Spleen (tissue), 11 donors: ENCODE measurements around the gene IP6K3. TPM values are rescaled to one million over a fixed set of nuclear protein-coding genes. Genes with fewer than 3 reads are reported as not detected.

Source experiments
- DNase-seq: peaks from one replicate; pipeline ENCODE4 v3.0.0-alpha.2; 2020
- H3K27ac ChIP-seq, 8 donors: fragments of 200-600 bp; sonication (generic) in 7 of 8; 1 replicate in 4 of 8; 2 replicates in 4 of 8; pipeline versions ENCODE4 v1.5.0 to v1.8.0; 2016 to 2021; ENCODE audit warnings: inconsistent platforms in 4 of 8, mild to moderate bottlenecking in 4 of 8, moderate library complexity in 1 of 8
- H3K27me3 ChIP-seq, 7 donors: fragments of 200-600 bp; sonication (generic) in 6 of 7; replicated peaks in 1 of 7; 1 replicate in 4 of 7; 2 replicates in 3 of 7; pipeline versions ENCODE4 v1.5.0 to v1.8.0; 2016 to 2021; ENCODE audit warnings: inconsistent platforms in 3 of 7, mild to moderate bottlenecking in 1 of 7
- H3K36me3 ChIP-seq, 6 donors: fragments of 200-600 bp; sonication (generic) in 5 of 6; 1 replicate in 4 of 6; 2 replicates in 2 of 6; pipeline versions ENCODE4 v1.5.0 to v1.8.0; 2016 to 2021; ENCODE audit warnings: inconsistent platforms in 2 of 6
- H3K4me1 ChIP-seq, 6 donors: fragments of 200-600 bp; sonication (generic) in 5 of 6; 1 replicate in 3 of 6; 2 replicates in 3 of 6; pipeline versions ENCODE4 v1.5.0 to v1.8.0; 2016 to 2021; ENCODE audit warnings: inconsistent platforms in 3 of 6
- H3K4me3 ChIP-seq, 8 donors: fragments of 200-600 bp; sonication (generic) in 7 of 8; 1 replicate in 4 of 8; 2 replicates in 4 of 8; pipeline versions ENCODE4 v1.5.0 to v1.8.0; 2016 to 2021; ENCODE audit warnings: inconsistent platforms in 4 of 8, mild to moderate bottlenecking in 4 of 8, moderate library complexity in 2 of 8
- H3K9me3 ChIP-seq, 8 donors: fragments of 200-600 bp; sonication (generic) in 7 of 8; 1 replicate in 4 of 8; 2 replicates in 4 of 8; pipeline versions ENCODE4 v1.5.0 to v1.8.0; 2016 to 2021; ENCODE audit warnings: inconsistent platforms in 4 of 8
- POLR2A ChIP-seq, 3 donors: fragments of 450-650 bp; IDR thresholded peaks; one replicate each; pipeline ENCODE4 v1.5.1; 2017; ENCODE audit warnings: antibody characterized with exemption in 3 of 3, mild to moderate bottlenecking in 1 of 3
- POLR2AphosphoS5 ChIP-seq, 3 donors: sonication (generic); formaldehyde crosslinking; IDR thresholded peaks; one replicate each; pipeline ENCODE4 v1.5.1; 2017; ENCODE audit warnings: antibody characterized with exemption in 3 of 3
- WGBS, 5 donors: extraction: QIAGEN DNeasy Blood & Tissue Kit in 3 of 5; methylation state at CpG; one replicate each; pipeline versions ENCODE4 v1.1.5 to v1.1.7; 2013 to 2018; 5-methylcytosine and 5-hydroxymethylcytosine counted together
- intact Hi-C: fragments of 100-400 bp; cut with DNase I; formaldehyde crosslinking; loops from one replicate; pipeline ENCODE4 v1.15.0; 2023; ENCODE audit warnings: low total_unique reads
- polyA plus RNA-seq, 3 donors: library from polyadenylated mRNA; stranded (reverse); fragments of 200-250 nt; gene quantifications; one replicate each; pipeline ENCODE4 v1.2.1, GENCODE V29; 2013
- total RNA-seq, 7 donors: library from RNA; depleted of rRNA in 3 of 7; stranded (reverse); fragments of >200 nt in 3 of 7; fragmentation: NEBNext Ultra II Directional in 4 of 7; extraction: Animal tissue kit (Norgen Biotek cat#: 25700) in 4 of 7; gene quantifications; one replicate each; pipeline versions ENCODE4 v1.1.0 to v1.2.1, GENCODE V29; 2016 to 2021
- TF ChIP-seq, protein P1 (sequence below), 11 experiments: fragments of 200-600 bp in 7 of 11; fragments of 450-650 bp in 4 of 11; sonication (generic) in 4 of 11; IDR thresholded peaks in 8 of 11; conservative IDR thresholded peaks in 3 of 11; 1 replicate in 7 of 11; 2 replicates in 4 of 11; pipeline versions ENCODE4 v1.4.0 to v1.8.0; 2016 to 2021; ENCODE audit warnings: antibody characterized with exemption in 11 of 11, inconsistent platforms in 4 of 11, mild to moderate bottlenecking in 1 of 11
- donor health status: healthy with polysubstance abuse.
- donor health status: DM: no; HTN: no; CAD: no; lungs with moderate emphysema.
- donor health status: DM: no; HTN: no; CAD: no.
- donor health status: Bipolar disorder and iron deficiency.
- donor health status: healthy.
- donor health status: DM: no; HTN: no; CAD: no.
- donor health status: DM: yes; HTN: yes; CAD: no.

Gene IP6K3
- total and polyA plus RNA-seq, 10 donors = 0.30 to 5.8 (median 2.2) TPM

DNA sequence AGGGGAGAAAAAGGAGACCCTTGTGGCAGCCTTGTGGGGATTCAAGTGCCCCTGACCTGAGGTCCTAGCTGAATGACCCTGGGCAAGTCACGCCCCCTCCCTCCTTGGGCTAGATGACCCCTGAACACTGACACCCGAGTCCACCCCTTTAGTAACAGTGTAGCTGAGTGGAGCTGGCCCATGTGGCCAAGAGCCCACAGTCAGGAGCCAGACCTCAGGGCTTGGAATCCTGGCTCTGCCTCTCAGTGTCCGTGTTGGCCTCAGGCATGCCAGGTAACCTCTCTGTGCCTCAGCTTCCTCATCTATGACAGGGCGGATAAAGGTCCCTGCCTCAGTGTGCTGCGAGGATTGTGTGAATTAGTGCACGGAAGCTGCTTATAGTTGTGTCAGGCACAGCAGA, 14.3 kb downstream of the IP6K3 start:
- no peak overlapping the region for H3K4me3 ChIP-seq
- peaks cover 0 to 14% (median 5%) of the 10 kb centered on the region in 6 donors for H3K4me1 ChIP-seq
- H3K9me3 ChIP-seq = no peaks in the 10 kb centered on the region
- no peaks in the 10 kb centered on the region for H3K27me3 ChIP-seq
- TF ChIP-seq, protein P1, sequence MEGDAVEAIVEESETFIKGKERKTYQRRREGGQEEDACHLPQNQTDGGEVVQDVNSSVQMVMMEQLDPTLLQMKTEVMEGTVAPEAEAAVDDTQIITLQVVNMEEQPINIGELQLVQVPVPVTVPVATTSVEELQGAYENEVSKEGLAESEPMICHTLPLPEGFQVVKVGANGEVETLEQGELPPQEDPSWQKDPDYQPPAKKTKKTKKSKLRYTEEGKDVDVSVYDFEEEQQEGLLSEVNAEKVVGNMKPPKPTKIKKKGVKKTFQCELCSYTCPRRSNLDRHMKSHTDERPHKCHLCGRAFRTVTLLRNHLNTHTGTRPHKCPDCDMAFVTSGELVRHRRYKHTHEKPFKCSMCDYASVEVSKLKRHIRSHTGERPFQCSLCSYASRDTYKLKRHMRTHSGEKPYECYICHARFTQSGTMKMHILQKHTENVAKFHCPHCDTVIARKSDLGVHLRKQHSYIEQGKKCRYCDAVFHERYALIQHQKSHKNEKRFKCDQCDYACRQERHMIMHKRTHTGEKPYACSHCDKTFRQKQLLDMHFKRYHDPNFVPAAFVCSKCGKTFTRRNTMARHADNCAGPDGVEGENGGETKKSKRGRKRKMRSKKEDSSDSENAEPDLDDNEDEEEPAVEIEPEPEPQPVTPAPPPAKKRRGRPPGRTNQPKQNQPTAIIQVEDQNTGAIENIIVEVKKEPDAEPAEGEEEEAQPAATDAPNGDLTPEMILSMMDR (IDR thresholded peaks at IDR 0.05 in 8 of 11, conservative IDR thresholded peaks at IDR 0.05 in 3 of 11) = no peak
- TF ChIP-seq POLR2A (IDR thresholded peaks at IDR 0.05) (no peak), POLR2AphosphoS5 (IDR thresholded peaks at IDR 0.05) (no peak)
- WGBS, 5 donors = 84 to 93% (median 90%) methylated on average over 3 to 6 of the region's 6 CpGs
- H3K36me3 ChIP-seq = peaks cover 0 to 31% (median 0%) of the 10 kb centered on the region in 6 donors
- DNase-seq = no peak
- intact Hi-C loops = no loop called here
- H3K27ac ChIP-seq = no peak overlapping the region

DNA sequence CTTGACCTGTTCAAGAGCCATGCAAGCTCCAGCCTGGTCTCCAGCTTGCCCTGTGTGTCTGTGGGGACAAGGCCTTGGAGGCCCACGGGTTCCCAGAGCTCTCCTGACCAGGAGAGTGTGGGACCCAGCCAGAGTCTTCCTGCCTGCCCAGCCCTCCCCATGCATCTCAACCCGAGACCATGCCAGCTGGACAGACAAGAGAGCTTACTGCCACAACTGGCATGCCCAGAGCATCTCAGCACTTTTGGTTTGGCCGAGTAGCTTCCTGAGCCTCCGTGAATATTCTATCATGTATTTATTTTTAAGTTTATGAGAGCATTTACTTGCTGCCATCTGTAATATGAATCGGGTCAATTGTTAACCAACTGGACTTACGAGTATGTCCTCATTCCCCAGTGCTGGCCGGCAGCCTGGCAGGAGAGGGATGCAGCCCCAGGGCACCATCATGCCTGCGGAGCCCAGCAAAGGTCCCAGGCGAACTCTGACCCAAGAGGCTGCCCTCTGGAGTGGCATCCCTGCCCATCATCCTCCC, 14.9 kb downstream of the IP6K3 start:
- Histone ChIP-seq H3K27ac (no peak overlapping the region), H3K4me3 (no peak overlapping the region), H3K9me3 (no peaks in the 10 kb centered on the region), H3K27me3 (no peaks in the 10 kb centered on the region), H3K36me3 (peaks cover 0 to 31% (median 0%) of the 10 kb centered on the region in 6 donors), H3K4me1 (peaks cover 0 to 17% (median 6%) of the 10 kb centered on the region in 6 donors)
- TF ChIP-seq POLR2AphosphoS5 (IDR thresholded peaks at IDR 0.05) = no peak
- TF ChIP-seq POLR2A (IDR thresholded peaks at IDR 0.05) = no peak
- TF ChIP-seq, protein P1 (IDR thresholded peaks at IDR 0.05 in 8 of 11, conservative IDR thresholded peaks at IDR 0.05 in 3 of 11) = no peak
- intact Hi-C loops = no loop called here
- DNase-seq = no peak
- 81 to 92% (median 87%) methylated on average over 6 to 9 of the region's 9 CpGs for WGBS, 5 donors

- DNase-seq = no peak
- H3K4me3 ChIP-seq = no peak overlapping the region
- no peak overlapping the region for H3K27ac ChIP-seq
- peaks cover 0 to 31% (median 0%) of the 10 kb centered on the region in 6 donors for H3K36me3 ChIP-seq
- intact Hi-C loops = no loop called here
- no peaks in the 10 kb centered on the region for H3K27me3 ChIP-seq
- no peak for TF ChIP-seq POLR2A (IDR thresholded peaks at IDR 0.05)
- TF ChIP-seq POLR2AphosphoS5 (IDR thresholded peaks at IDR 0.05) = no peak
- TF ChIP-seq, protein P1 (IDR thresholded peaks at IDR 0.05 in 8 of 11, conservative IDR thresholded peaks at IDR 0.05 in 3 of 11) = no peak
- H3K4me1 ChIP-seq = peaks cover 0 to 17% (median 6%) of the 10 kb centered on the region in 6 donors
- H3K9me3 ChIP-seq = no peaks in the 10 kb centered on the region
- 78 to 86% (median 81%) methylated on average over 6 to 7 of the region's 7 CpGs for WGBS, 5 donors
Observed at GRCh38 chr6:33731035-33731434, 15.7 kb downstream of the IP6K3 start.

- intact Hi-C loops = no loop called here
- Histone ChIP-seq H3K4me1 (peaks cover 0 to 17% (median 6%) of the 10 kb centered on the region in 6 donors), H3K27me3 (no peaks in the 10 kb centered on the region), H3K27ac (no peak overlapping the region), H3K4me3 (no peak overlapping the region), H3K36me3 (peaks cover 0 to 31% (median 0%) of the 10 kb centered on the region in 6 donors), H3K9me3 (no peaks in the 10 kb centered on the region)
- no peak for DNase-seq
- TF ChIP-seq POLR2AphosphoS5 (IDR thresholded peaks at IDR 0.05) (no peak), POLR2A (IDR thresholded peaks at IDR 0.05) (no peak)
- WGBS, 5 donors = 82 to 89% (median 87%) methylated on average over 10 of the region's 10 CpGs
Observed at GRCh38 chr6:33730611-33731010, 16.1 kb downstream of the IP6K3 start.
